Activated CD4-positive, alpha-beta T cell treated with anti-CD3 and anti-CD28 coated beads for 36 hours (primary cell): ENCODE measurements around the gene CRYAB. TPM values are rescaled to one million over a fixed set of nuclear protein-coding genes. Genes with fewer than 3 reads are reported as not detected.

ENCODE experiments used
- ATAC-seq: fragments of 200-7000 bp; cut with Tn5 transposase; one replicate; pipeline ENCODE4 v1.10.0; 2021; ENCODE audit warnings: mild to moderate bottlenecking, moderate library complexity
- CTCF ChIA-PET: fragments of 350-600 bp; sonication (Branson Sonifier 250); formaldehyde crosslinking; loops from one replicate; lab custom pipeline; 2021; ENCODE audit warnings: antibody characterized with exemption; lab: Charles Lee
- POLR2A ChIA-PET: fragments of 350-600 bp; sonication (Branson Sonifier 250); formaldehyde crosslinking; loops from one replicate; lab custom pipeline; 2021; ENCODE audit warnings: antibody characterized with exemption, inconsistent platforms; lab: Charles Lee
- DNase-seq: peaks from one replicate; pipeline ENCODE4 v3.0.0-alpha.2; 2020
- H3K27ac Mint-ChIP-seq: one replicate; pipeline ENCODE4 v1.8.0; 2021; ENCODE audit warnings: mixed read lengths
- H3K27me3 Mint-ChIP-seq: one replicate; pipeline ENCODE4 v1.8.0; 2021; ENCODE audit warnings: mixed read lengths
- H3K36me3 Mint-ChIP-seq: one replicate; pipeline ENCODE4 v1.8.0; 2021; ENCODE audit warnings: low read depth, mixed read lengths
- H3K4me1 Mint-ChIP-seq: one replicate; pipeline ENCODE4 v1.8.0; 2021; ENCODE audit warnings: mixed read lengths
- H3K4me3 Mint-ChIP-seq: one replicate; pipeline ENCODE4 v1.8.0; 2021; ENCODE audit warnings: mild to moderate bottlenecking, moderate library complexity, mixed read lengths
- H3K9me3 Mint-ChIP-seq: one replicate; pipeline ENCODE4 v1.8.0; 2021; ENCODE audit warnings: low read depth, mixed read lengths
- intact Hi-C, 2 experiments: fragments of 100-400 bp; cut with DNase I in 1 of 2; cut with micrococcal nuclease in 1 of 2; formaldehyde crosslinking; loops; one replicate each; pipeline versions ENCODE4 v1.14.2 to v1.15.1; 2022 to 2024; cut with DNase I, micrococcal nuclease
- total RNA-seq, 2 experiments: library from RNA; stranded (reverse); gene quantifications; one replicate each; pipeline ENCODE4 v1.2.3, GENCODE V29; 2021

CRYAB gene, protein sequence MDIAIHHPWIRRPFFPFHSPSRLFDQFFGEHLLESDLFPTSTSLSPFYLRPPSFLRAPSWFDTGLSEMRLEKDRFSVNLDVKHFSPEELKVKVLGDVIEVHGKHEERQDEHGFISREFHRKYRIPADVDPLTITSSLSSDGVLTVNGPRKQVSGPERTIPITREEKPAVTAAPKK
- total RNA-seq: not detected

DNA sequence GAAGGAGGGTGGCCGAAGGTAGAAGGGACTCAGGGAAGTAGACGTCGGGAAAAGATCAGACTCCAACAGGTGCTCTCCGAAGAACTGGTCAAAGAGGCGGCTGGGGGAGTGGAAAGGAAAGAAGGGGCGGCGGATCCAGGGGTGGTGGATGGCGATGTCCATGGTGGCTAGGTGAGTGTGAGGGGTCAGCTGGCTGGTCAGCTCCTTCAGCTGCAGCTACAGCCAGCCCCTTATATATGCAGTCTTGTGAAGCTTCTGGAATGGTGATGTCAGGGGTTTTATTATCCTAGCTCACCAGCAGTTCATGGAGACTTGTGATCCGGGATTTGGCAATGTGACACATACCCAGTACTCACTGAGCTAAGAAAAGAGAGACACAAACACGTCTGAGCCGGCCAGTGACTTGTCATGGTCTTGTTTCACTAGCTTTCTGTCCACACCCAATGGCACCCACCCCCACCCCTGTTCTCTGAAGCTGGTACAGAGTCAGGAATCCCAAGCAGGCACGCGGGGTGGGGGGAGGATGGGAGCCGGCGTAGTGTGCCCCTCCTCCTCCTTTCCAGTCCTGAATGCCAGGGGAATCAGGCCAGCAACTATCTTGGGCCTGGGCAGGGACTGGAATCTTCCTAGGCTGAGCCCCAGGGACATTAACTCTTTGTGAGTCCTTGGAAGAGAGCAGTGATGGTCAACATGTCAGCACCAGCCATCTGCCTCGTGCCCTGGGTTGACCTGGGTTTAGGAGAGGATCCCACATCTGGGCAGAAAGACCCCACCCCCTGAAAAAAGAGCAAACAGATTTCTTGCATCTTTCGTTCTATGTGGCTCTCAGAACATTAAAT, at the start of gene CRYAB:
TSS of gene CRYAB (minus strand) at position 208 of the 839 bp plus-strand sequence. CDS start at position 162, 46 bp downstream.
- H3K27me3 Mint-ChIP-seq: peaks cover 34% of the 10 kb centered on the region
- intact Hi-C loops: no loop called here
- H3K9me3 Mint-ChIP-seq: no peaks in the 10 kb centered on the region
- H3K36me3 Mint-ChIP-seq: no peaks in the 10 kb centered on the region
- ChIA-PET CTCF (interaction anchor here (0.5 to 1.1 kb wide), 3 partner anchors 21 to 142 kb away, joined by 3 read pairs; no protein-coding TSS in a partner anchor), POLR2A (no interaction called here)
- H3K4me1 Mint-ChIP-seq: no peaks in the 10 kb centered on the region
- H3K4me3 Mint-ChIP-seq: no peak within 1 kb of the TSS
- no peak for ATAC-seq
- no peak for DNase-seq
- H3K27ac Mint-ChIP-seq: no peak within 1 kb of the TSS

DNA sequence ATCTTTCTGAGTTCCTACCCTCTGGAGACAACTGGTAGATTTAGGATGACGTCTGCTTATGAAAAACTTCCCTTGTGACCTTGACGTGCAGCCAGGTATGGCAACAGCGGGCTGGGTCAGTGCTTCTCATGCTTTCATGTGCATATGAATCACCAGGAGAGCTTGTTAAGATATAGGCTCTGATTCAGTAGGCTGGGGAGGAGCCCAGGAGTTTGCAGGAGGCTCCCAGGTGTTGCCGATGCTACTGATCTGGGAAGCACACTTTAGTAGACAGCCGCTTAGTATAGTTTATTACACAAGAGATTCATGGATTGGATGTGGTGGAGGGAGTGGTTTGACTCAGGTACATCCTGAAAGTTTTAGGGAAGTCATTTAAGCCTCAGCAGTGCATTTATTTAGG, 49.3 kb upstream of the CRYAB start:
- ChIA-PET POLR2A (no interaction called here), CTCF (interaction anchor here (1.0 to 1.5 kb wide), 4 partner anchors 11 to 96 kb away, joined by 3 to 6 read pairs (median 4); no protein-coding TSS in a partner anchor)
- no peak overlapping the region for H3K27ac Mint-ChIP-seq
- ATAC-seq (no peak), DNase-seq (no peak)
- intact Hi-C loops: no loop called here
- H3K4me3 Mint-ChIP-seq: no peak overlapping the region
- peaks cover 6% of the 10 kb centered on the region for H3K4me1 Mint-ChIP-seq
- H3K27me3 Mint-ChIP-seq: no peaks in the 10 kb centered on the region
- no peaks in the 10 kb centered on the region for H3K36me3 Mint-ChIP-seq
- H3K9me3 Mint-ChIP-seq: no peaks in the 10 kb centered on the region

- no peaks in the 10 kb centered on the region for H3K9me3 Mint-ChIP-seq
- POLR2A ChIA-PET: no interaction called here
- no peaks in the 10 kb centered on the region for H3K27me3 Mint-ChIP-seq
- CTCF ChIA-PET: interaction anchor here (0.6 kb wide), 1 partner anchor 20 kb away, joined by 4 read pairs; no protein-coding TSS in a partner anchor
- no peaks in the 10 kb centered on the region for H3K4me1 Mint-ChIP-seq
- intact Hi-C loops: no loop called here
- DNase-seq (no peak), ATAC-seq (no peak)
- H3K4me3 Mint-ChIP-seq: no peak overlapping the region
- no peaks in the 10 kb centered on the region for H3K36me3 Mint-ChIP-seq
- H3K27ac Mint-ChIP-seq: no peak overlapping the region
Measured at GRCh38 chr11:111957663-111958444, 46.3 kb upstream of the CRYAB start.

DNA sequence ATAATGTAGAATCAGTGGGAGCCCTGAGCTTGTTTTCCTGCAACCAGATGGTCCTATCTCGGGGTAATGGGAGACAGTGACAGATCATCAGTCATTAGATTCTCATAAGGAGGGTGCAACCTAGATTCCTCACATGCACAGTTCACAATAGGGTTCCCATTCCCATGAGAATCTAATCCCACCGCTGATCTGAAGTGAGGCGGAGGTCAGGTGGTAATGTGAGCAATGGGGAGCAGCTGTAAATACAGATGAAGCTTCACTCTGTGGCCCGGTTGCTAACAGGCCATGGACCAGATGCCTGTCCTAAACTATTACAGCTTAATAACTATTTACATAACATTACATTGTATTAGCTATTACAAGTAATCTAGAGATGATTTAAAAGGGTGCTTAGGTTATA, 42.6 kb upstream of the CRYAB start:
- no peaks in the 10 kb centered on the region for H3K27me3 Mint-ChIP-seq
- no peaks in the 10 kb centered on the region for H3K9me3 Mint-ChIP-seq
- POLR2A ChIA-PET: no interaction called here
- intact Hi-C loops: no loop called here
- no peak overlapping the region for H3K4me3 Mint-ChIP-seq
- CTCF ChIA-PET: interaction anchor here (0.6 to 1.1 kb wide), 3 partner anchors 12 to 249 kb away, joined by 3 to 4 read pairs (median 3); no protein-coding TSS in a partner anchor
- ATAC-seq: no peak
- no peaks in the 10 kb centered on the region for H3K36me3 Mint-ChIP-seq
- no peak overlapping the region for H3K27ac Mint-ChIP-seq
- DNase-seq: no peak
- peaks cover 9% of the 10 kb centered on the region for H3K4me1 Mint-ChIP-seq

- DNase-seq (no peak), ATAC-seq (no peak)
- Mint-ChIP-seq H3K36me3 (no peaks in the 10 kb centered on the region), H3K27me3 (no peaks in the 10 kb centered on the region), H3K4me3 (no peak overlapping the region), H3K27ac (no peak overlapping the region), H3K9me3 (no peaks in the 10 kb centered on the region), H3K4me1 (peaks cover 9% of the 10 kb centered on the region)
- ChIA-PET CTCF (no interaction called here), POLR2A (no interaction called here)
- intact Hi-C loops: no loop called here
Measured at GRCh38 chr11:111951565-111951964, 40.0 kb upstream of the CRYAB start.

- DNase-seq (no peak), ATAC-seq (no peak)
- intact Hi-C loops: no loop called here
- Mint-ChIP-seq H3K36me3 (no peaks in the 10 kb centered on the region), H3K4me1 (peaks cover 15% of the 10 kb centered on the region), H3K27me3 (no peaks in the 10 kb centered on the region), H3K4me3 (no peak overlapping the region), H3K27ac (no peak overlapping the region), H3K9me3 (no peaks in the 10 kb centered on the region)
- ChIA-PET POLR2A (no interaction called here), CTCF (interaction anchor here (0.5 to 1.5 kb wide), 4 partner anchors 12 to 221 kb away, joined by 3 to 7 read pairs (median 3); no protein-coding TSS in a partner anchor)
Measured at GRCh38 chr11:111949519-111950426, 38.2 kb upstream of the CRYAB start.

DNA sequence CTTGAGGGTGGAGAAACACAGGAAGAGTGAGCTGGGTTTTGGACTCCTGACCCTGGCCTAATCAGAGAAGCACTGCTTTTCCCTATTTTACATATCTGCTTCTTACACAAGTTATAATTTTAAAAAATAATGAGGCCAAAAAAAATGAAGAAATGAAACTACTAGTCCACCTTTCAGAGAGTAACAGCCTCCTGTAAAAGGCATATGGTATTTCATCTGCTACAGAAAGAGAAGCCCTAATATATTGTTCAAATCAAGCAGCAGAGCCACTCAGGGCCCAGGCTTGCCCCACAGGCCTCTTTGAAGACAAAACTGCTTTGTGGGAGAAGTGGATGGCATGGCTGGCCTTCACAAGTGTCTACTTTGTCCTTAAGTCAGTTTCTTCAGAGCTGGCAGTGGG, 35.6 kb upstream of the CRYAB start:
- ChIA-PET CTCF (interaction anchor here (0.7 kb wide), 1 partner anchor 60 kb away, joined by 3 read pairs; no protein-coding TSS in a partner anchor), POLR2A (no interaction called here)
- H3K27me3 Mint-ChIP-seq: no peaks in the 10 kb centered on the region
- intact Hi-C loops: no loop called here
- ATAC-seq (no peak), DNase-seq (no peak)
- H3K4me3 Mint-ChIP-seq: no peak overlapping the region
- H3K4me1 Mint-ChIP-seq: peaks cover 27% of the 10 kb centered on the region
- no peaks in the 10 kb centered on the region for H3K36me3 Mint-ChIP-seq
- no peaks in the 10 kb centered on the region for H3K9me3 Mint-ChIP-seq
- H3K27ac Mint-ChIP-seq: no peak overlapping the region

GRCh38 chr11:111946499-111946898, 34.9 kb upstream of the CRYAB start:
- Mint-ChIP-seq H3K9me3 (no peaks in the 10 kb centered on the region), H3K27me3 (no peaks in the 10 kb centered on the region), H3K36me3 (no peaks in the 10 kb centered on the region), H3K4me1 (peaks cover 27% of the 10 kb centered on the region), H3K27ac (no peak overlapping the region), H3K4me3 (no peak overlapping the region)
- ATAC-seq: no peak
- ChIA-PET CTCF (no interaction called here), POLR2A (interaction anchor here (0.6 kb wide), 1 partner anchor 114 kb away, joined by 4 read pairs; no protein-coding TSS in a partner anchor)
- no peak for DNase-seq
- intact Hi-C loops: no loop called here

GRCh38 chr11:111945198-111945597, 33.6 kb upstream of the CRYAB start:
- H3K27ac Mint-ChIP-seq: peak overlapping the region; percentile 94
- no peak for ATAC-seq

DNA sequence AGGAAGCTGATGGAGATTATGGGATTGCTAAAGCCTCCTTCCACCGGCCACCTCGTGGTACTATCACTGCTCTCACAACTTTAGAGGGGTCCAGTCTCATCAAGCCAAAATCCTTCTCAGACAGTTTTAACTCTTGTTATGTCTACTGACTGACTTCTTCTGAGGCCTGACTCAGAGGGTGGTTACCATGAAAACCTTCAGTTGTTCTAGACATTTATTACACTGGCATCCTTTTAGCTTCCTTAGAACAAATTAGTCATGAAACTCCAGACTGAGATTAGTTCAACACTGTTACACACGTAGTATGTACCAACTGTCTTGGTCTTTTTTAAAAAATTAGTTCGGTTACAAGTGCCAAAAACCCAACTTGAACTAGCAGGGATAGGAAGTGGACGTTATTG, 33.1 kb upstream of the CRYAB start:
- DNase-seq: peak; percentile 31
- intact Hi-C loops: loop anchor here (1.0 kb wide), 1 partner anchor 12 kb away; no protein-coding TSS in a partner anchor
- Mint-ChIP-seq H3K4me1 (peaks cover 27% of the 10 kb centered on the region), H3K4me3 (peak overlapping the region; percentile 29), H3K36me3 (no peaks in the 10 kb centered on the region), H3K9me3 (no peaks in the 10 kb centered on the region), H3K27me3 (no peaks in the 10 kb centered on the region), H3K27ac (peak overlapping the region; percentile 94)
- ATAC-seq: peak; percentile 93
- ChIA-PET POLR2A (interaction anchor here (0.8 to 1.8 kb wide), 5 partner anchors 9 to 176 kb away, joined by 3 to 6 read pairs (median 4); no protein-coding TSS in a partner anchor), CTCF (interaction anchor here (0.6 to 4.1 kb wide), 8 partner anchors 9 to 634 kb away, joined by 3 to 21 read pairs (median 5); partner anchors contain the start of gene ALG9)

More at GRCh38 chr11:111945198-111945597, 33.6 kb upstream of the CRYAB start:
- Mint-ChIP-seq H3K4me3 (peak overlapping the region; percentile 7), H3K36me3 (no peaks in the 10 kb centered on the region), H3K27me3 (no peaks in the 10 kb centered on the region), H3K9me3 (no peaks in the 10 kb centered on the region), H3K4me1 (peaks cover 30% of the 10 kb centered on the region)
- ChIA-PET CTCF (interaction anchor here (0.6 to 4.1 kb wide), 5 partner anchors 9 to 634 kb away, joined by 3 to 21 read pairs (median 10); no protein-coding TSS in a partner anchor), POLR2A (interaction anchor here (0.8 to 1.8 kb wide), 4 partner anchors 9 to 34 kb away, joined by 3 to 5 read pairs (median 4); no protein-coding TSS in a partner anchor)
- DNase-seq: no peak
- intact Hi-C loops: no loop called here
